ENCODE measurements around the gene MAP3K13.

Gene MAP3K13

DNA sequence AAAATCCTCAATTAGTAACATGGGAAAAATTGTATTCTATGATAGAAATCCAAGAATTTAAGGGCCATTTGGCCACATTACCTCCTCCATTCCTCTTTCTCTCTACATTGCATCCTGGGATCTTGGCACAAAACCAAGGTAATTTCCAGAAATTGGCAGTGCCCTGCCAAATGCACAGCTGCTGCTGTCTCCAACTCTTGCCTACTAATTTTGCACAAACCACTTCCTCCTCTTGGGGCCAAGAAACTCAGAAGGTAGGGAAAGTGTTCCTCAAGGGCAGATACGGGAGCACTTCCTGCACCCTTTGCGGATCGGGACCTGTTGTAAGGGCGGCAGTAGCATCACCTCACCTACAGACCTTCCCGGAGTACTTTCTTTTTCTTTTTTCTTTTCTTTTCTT is 57.8 kb downstream of the MAP3K13 start:
- no peak overlapping the region for H3K9ac ChIP-seq
- no peak overlapping the region for H3K4me2 ChIP-seq (ENCODE audit: low read length)
- no peaks in the 10 kb centered on the region for H3K36me3 ChIP-seq (ENCODE audit: control insufficient read depth, insufficient read depth, low read length)
- peaks cover 3% of the 10 kb centered on the region for H3K4me1 ChIP-seq
- no peak overlapping the region for H3K27ac ChIP-seq
- no peaks in the 10 kb centered on the region for H3K9me3 ChIP-seq (ENCODE audit: control insufficient read depth, low read length)
- TF ChIP-seq, protein P1, sequence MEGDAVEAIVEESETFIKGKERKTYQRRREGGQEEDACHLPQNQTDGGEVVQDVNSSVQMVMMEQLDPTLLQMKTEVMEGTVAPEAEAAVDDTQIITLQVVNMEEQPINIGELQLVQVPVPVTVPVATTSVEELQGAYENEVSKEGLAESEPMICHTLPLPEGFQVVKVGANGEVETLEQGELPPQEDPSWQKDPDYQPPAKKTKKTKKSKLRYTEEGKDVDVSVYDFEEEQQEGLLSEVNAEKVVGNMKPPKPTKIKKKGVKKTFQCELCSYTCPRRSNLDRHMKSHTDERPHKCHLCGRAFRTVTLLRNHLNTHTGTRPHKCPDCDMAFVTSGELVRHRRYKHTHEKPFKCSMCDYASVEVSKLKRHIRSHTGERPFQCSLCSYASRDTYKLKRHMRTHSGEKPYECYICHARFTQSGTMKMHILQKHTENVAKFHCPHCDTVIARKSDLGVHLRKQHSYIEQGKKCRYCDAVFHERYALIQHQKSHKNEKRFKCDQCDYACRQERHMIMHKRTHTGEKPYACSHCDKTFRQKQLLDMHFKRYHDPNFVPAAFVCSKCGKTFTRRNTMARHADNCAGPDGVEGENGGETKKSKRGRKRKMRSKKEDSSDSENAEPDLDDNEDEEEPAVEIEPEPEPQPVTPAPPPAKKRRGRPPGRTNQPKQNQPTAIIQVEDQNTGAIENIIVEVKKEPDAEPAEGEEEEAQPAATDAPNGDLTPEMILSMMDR (IDR thresholded peaks at IDR 0.05): no peak
- H3K79me2 ChIP-seq: peaks cover 10% of the 10 kb centered on the region
- no peak overlapping the region for H3K4me3 ChIP-seq (ENCODE audit: low read depth, low read length)
- no peaks in the 10 kb centered on the region for H3K27me3 ChIP-seq (ENCODE audit: control insufficient read depth, insufficient read depth, low read length)
- no peak overlapping the region for H2AFZ ChIP-seq

DNA sequence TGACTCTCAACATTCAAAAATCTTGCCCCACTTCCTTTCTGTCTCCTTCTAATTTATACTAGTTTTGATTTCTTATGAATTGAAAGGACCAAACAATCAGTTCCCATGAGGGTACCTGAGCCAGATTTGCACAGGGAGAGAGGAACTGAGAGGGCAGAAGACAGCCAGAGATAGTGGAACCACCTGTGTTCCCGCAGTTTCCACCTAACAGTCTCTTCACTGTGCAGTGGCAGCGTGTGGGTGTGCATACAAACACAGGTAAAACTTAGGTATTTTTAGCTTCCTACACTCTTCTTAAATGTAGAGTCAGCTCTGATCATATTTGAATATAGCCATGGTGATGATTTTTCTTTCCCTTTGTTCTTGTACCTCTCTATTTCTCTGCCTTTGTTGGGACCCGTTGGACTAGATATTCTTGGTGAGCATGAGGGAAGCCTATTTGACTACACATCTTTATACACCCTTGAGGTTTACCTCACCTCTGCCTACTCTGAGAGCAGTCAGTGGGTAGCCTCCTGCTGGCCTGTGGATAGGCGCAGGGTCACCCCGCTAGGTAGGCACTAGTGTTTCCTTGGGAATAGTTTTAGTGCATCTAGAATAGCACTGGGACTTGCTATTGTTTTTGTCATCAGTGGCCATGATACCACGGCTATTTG is 58.8 kb downstream of the MAP3K13 start:
- H3K36me3 ChIP-seq (ENCODE audit: control insufficient read depth, insufficient read depth, low read length): no peaks in the 10 kb centered on the region
- no peak overlapping the region for H3K4me2 ChIP-seq (ENCODE audit: low read length)
- H2AFZ ChIP-seq: no peak overlapping the region
- TF ChIP-seq, protein P1 (IDR thresholded peaks at IDR 0.05): no peak
- H3K27me3 ChIP-seq (ENCODE audit: control insufficient read depth, insufficient read depth, low read length): no peaks in the 10 kb centered on the region
- H3K27ac ChIP-seq: no peak overlapping the region
- peaks cover 3% of the 10 kb centered on the region for H3K4me1 ChIP-seq
- no peaks in the 10 kb centered on the region for H3K9me3 ChIP-seq (ENCODE audit: control insufficient read depth, low read length)
- H3K4me3 ChIP-seq (ENCODE audit: low read depth, low read length): no peak overlapping the region
- H3K9ac ChIP-seq: no peak overlapping the region
- peaks cover 10% of the 10 kb centered on the region for H3K79me2 ChIP-seq

DNA sequence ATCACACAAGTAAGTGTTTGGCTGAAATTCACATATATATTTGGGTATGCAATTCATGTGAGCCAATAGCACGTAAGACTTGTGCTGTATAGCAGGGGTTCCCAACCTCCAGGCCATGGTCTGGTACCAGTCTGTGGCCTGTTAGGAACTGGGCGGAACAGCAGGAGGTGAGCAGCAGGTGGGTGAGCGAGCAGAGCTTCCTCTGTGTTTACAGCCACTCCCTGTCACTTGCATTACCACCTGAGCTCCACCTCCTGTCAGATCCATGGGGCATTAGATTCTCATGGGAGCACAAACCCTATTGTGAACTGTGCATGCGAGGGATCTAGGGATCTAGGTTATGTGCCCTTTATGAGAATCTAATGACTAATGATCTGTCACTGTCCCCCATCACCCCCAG is 59.7 kb downstream of the MAP3K13 start:
- Histone ChIP-seq H3K27ac (no peak overlapping the region), H3K4me3 (ENCODE audit: low read depth, low read length) (no peak overlapping the region), H2AFZ (no peak overlapping the region), H3K27me3 (ENCODE audit: control insufficient read depth, insufficient read depth, low read length) (no peaks in the 10 kb centered on the region), H3K4me2 (ENCODE audit: low read length) (no peak overlapping the region), H3K9me3 (ENCODE audit: control insufficient read depth, low read length) (no peaks in the 10 kb centered on the region), H3K36me3 (ENCODE audit: control insufficient read depth, insufficient read depth, low read length) (no peaks in the 10 kb centered on the region), H3K9ac (no peak overlapping the region), H3K79me2 (peaks cover 10% of the 10 kb centered on the region), H3K4me1 (peaks cover 3% of the 10 kb centered on the region)
- TF ChIP-seq, protein P1 (IDR thresholded peaks at IDR 0.05): no peak

DNA sequence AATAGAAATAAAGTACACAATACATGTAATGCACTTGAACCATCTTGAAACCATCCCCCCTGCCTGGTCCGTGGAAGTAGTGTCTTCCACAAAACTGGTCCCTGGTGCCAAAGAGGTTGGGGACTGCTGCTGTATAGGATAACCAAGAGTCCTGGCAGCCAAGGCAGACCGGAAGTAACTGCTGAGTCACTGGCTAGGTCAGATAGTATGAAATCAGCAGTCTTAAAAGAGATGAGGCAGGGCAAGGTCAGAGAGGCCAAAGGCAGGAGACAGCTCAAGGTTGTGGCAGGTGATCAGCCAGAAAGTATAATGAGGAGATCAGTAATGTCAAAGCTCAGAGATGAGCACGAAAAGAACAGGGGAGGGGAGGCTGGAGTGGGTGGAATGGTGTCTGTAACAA is 60.2 kb downstream of the MAP3K13 start:
- peaks cover 10% of the 10 kb centered on the region for H3K79me2 ChIP-seq

More for the DNA sequence above, 60.2 kb downstream of the MAP3K13 start:
- H3K9ac ChIP-seq: no peak overlapping the region
- peak overlapping the region; percentile 3 for H2AFZ ChIP-seq
- TF ChIP-seq, protein P1 (IDR thresholded peaks at IDR 0.05): no peak
- peaks cover 3% of the 10 kb centered on the region for H3K4me1 ChIP-seq
- no peak overlapping the region for H3K4me3 ChIP-seq (ENCODE audit: low read depth, low read length)
- no peaks in the 10 kb centered on the region for H3K9me3 ChIP-seq (ENCODE audit: control insufficient read depth, low read length)
- H3K4me2 ChIP-seq (ENCODE audit: low read length): peak overlapping the region; percentile 7
- no peaks in the 10 kb centered on the region for H3K27me3 ChIP-seq (ENCODE audit: control insufficient read depth, insufficient read depth, low read length)
- no peak overlapping the region for H3K27ac ChIP-seq
- no peaks in the 10 kb centered on the region for H3K36me3 ChIP-seq (ENCODE audit: control insufficient read depth, insufficient read depth, low read length)

All from parathyroid adenoma (tissue), 2 donors.